B cell (primary cell): ENCODE data around the gene SH3GL3. TPM values are rescaled to one million over a fixed set of nuclear protein-coding genes. Genes with fewer than 3 reads are reported as not detected.

Experiments used
- ATAC-seq: fragments of 200-7000 bp; cut with Tn5 transposase; one replicate; pipeline ENCODE4 v1.10.0; 2021; ENCODE audit warnings: low read depth, mild to moderate bottlenecking, moderate number of reproducible peaks, moderate library complexity
- CTCF ChIA-PET: fragments of 350-600 bp; sonication (Branson Sonifier 250); formaldehyde crosslinking; loops from one replicate; lab custom pipeline; 2021; ENCODE audit warnings: antibody characterized with exemption, inconsistent platforms; lab: Charles Lee
- POLR2A ChIA-PET: fragments of 350-600 bp; sonication (Branson Sonifier 250); formaldehyde crosslinking; loops from one replicate; lab custom pipeline; 2021; ENCODE audit warnings: antibody characterized with exemption; lab: Charles Lee
- DNase-seq: peaks from one replicate; pipeline ENCODE4 v3.0.0; 2013
- H2AFZ ChIP-seq: 2 replicates; pipeline ENCODE4 v1.6.1; 2012; ENCODE audit warnings: mild to moderate bottlenecking, low read depth, low read length; ENCODE audit not compliant: insufficient read depth, poor library complexity, severe bottlenecking
- H3K27ac ChIP-seq, 2 donors: 1 replicate in 1 of 2; 2 replicates in 1 of 2; pipeline ENCODE4 v1.5.1; 2012 to 2013; ENCODE audit warnings: low read length in 2 of 2, mild to moderate bottlenecking in 2 of 2, moderate library complexity in 1 of 2
- H3K27me3 ChIP-seq, 4 experiments: fragments of 200-600 bp in 1 of 4; sonication (generic) in 1 of 4; replicated peaks in 1 of 4; 1 replicate in 2 of 4; 2 replicates in 2 of 4; pipeline versions ENCODE4 v1.6.1 to v1.7.0; 2013 to 2016; ENCODE audit warnings: low read length in 3 of 4, mild to moderate bottlenecking in 2 of 4, mixed read lengths in 1 of 4, moderate library complexity in 1 of 4; ENCODE audit not compliant: insufficient read depth in 4 of 4, control insufficient read depth in 3 of 4; ENCODE audit errors: control extremely low read depth in 1 of 4
- H3K36me3 ChIP-seq, 2 experiments: replicated peaks in 1 of 2; 1 replicate in 1 of 2; 2 replicates in 1 of 2; pipeline versions ENCODE4 v1.6.1 to v1.7.1; 2013; ENCODE audit warnings: low read length in 1 of 2; ENCODE audit not compliant: insufficient read depth in 2 of 2, control insufficient read depth in 1 of 2; ENCODE audit errors: control extremely low read depth in 1 of 2, extremely low read depth in 1 of 2
- H3K4me1 ChIP-seq, 2 donors: fragments of 200-600 bp in 1 of 2; sonication (generic) in 1 of 2; 1 replicate in 1 of 2; 2 replicates in 1 of 2; pipeline versions ENCODE4 v1.5.1 to v1.6.1; 2013 to 2017; ENCODE audit warnings: low read length in 2 of 2; ENCODE audit not compliant: control insufficient read depth in 2 of 2, insufficient read depth in 2 of 2
- H3K4me2 ChIP-seq: replicated peaks from 2 replicates; pipeline ENCODE3; 2012; ENCODE audit warnings: mild to moderate bottlenecking, low read depth, low read length; ENCODE audit not compliant: poor library complexity, severe bottlenecking
- H3K4me3 ChIP-seq, 5 experiments: fragments of 200-600 bp in 1 of 5; sonication (generic) in 1 of 5; 1 replicate in 3 of 5; 2 replicates in 2 of 5; pipeline versions ENCODE4 v1.5.1 to v1.7.0; 2011 to 2016; ENCODE audit warnings: low read length in 4 of 5, mild to moderate bottlenecking in 4 of 5, low read depth in 2 of 5, control low read depth in 1 of 5, moderate library complexity in 1 of 5; ENCODE audit not compliant: insufficient read depth in 1 of 5; ENCODE audit errors: control extremely low read depth in 1 of 5, extremely low read depth in 1 of 5
- H3K79me2 ChIP-seq: fragments of 200-600 bp; sonication (generic); one replicate; pipeline ENCODE4 v1.6.0; 2016; ENCODE audit warnings: low read length; ENCODE audit not compliant: control insufficient read depth, insufficient read depth
- H3K9ac ChIP-seq: fragments of 200-600 bp; sonication (generic); 2 replicates; pipeline ENCODE4 v1.6.1; 2017; ENCODE audit warnings: mild to moderate bottlenecking, low read length, moderate library complexity
- H3K9me3 ChIP-seq, 3 donors: one replicate each; pipeline versions ENCODE4 v1.6.1 to v1.7.1; 2013; ENCODE audit warnings: low read length in 2 of 3; ENCODE audit not compliant: control insufficient read depth in 2 of 3, insufficient read depth in 1 of 3; ENCODE audit errors: control extremely low read depth in 1 of 3
- H4K20me1 ChIP-seq: 2 replicates; pipeline ENCODE4 v1.6.0; 2012; ENCODE audit warnings: mild to moderate bottlenecking, low read length; ENCODE audit not compliant: insufficient read depth, control insufficient read depth, poor library complexity, severe bottlenecking
- H3K27ac Mint-ChIP-seq: one replicate; pipeline ENCODE4 v1.8.0; 2021; ENCODE audit warnings: mixed read lengths
- H3K27me3 Mint-ChIP-seq: one replicate; pipeline ENCODE4 v1.8.0; 2021; ENCODE audit warnings: mixed read lengths
- H3K4me1 Mint-ChIP-seq: one replicate; pipeline ENCODE4 v1.8.0; 2021; ENCODE audit warnings: mixed read lengths
- H3K4me3 Mint-ChIP-seq: one replicate; pipeline ENCODE4 v1.8.0; 2021; ENCODE audit warnings: mixed read lengths
- H3K9me3 Mint-ChIP-seq: one replicate; pipeline ENCODE4 v1.8.0; 2022; ENCODE audit warnings: mixed read lengths; ENCODE audit not compliant: insufficient read depth
- CTCF ChIP-seq: fragments of 200-600 bp; IDR thresholded peaks from one replicate; pipeline ENCODE4 v1.8.0; 2022; ENCODE audit warnings: antibody characterized with exemption, mild to moderate bottlenecking
- EZH2 ChIP-seq: IDR thresholded peaks from 2 replicates; pipeline ENCODE4 v1.6.1; 2012; ENCODE audit warnings: borderline replicate concordance, low read depth, mild to moderate bottlenecking, moderate library complexity, low read length; ENCODE audit not compliant: insufficient read depth, poor library complexity, severe bottlenecking
- WGBS: methylation state at CpG from one replicate; pipeline ENCODE4 v1.1.5; 2013; ENCODE audit warnings: missing lambda C conversion rate; ENCODE audit not compliant: insufficient coverage; 5-methylcytosine and 5-hydroxymethylcytosine counted together
- intact Hi-C: fragments of 100-400 bp; cut with micrococcal nuclease; formaldehyde crosslinking; loops from one replicate; pipeline ENCODE4 v1.10.0; 2022
- polyA plus RNA-seq: library from polyadenylated mRNA; depleted of rRNA; stranded (reverse); fragments of >200 nt; gene quantifications from 2 replicates; pipeline ENCODE4 v1.2.3, GENCODE V29; 2012
- total RNA-seq, 2 donors: library from RNA; stranded (reverse); fragments of 120-200 nt in 1 of 2; gene quantifications; 1 replicate in 1 of 2; 2 replicates in 1 of 2; pipeline versions ENCODE4 v1.2.3 to v1.2.4, GENCODE V29; 2013 to 2022

SH3GL3 gene
- total and polyA plus RNA-seq, 2 donors (not counting 1 experiment from before 2014, with no cell fraction given), result not detected

- peak; percentile 52 for TF ChIP-seq CTCF
- no peak for TF ChIP-seq EZH2
- DNase-seq (no peak), ATAC-seq (no peak)
- Histone ChIP-seq H3K9me3 (no peaks in the 10 kb centered on the region), H3K27me3 (no peaks in the 10 kb centered on the region), H3K4me1 (no peaks in the 10 kb centered on the region), H4K20me1 (no peaks in the 10 kb centered on the region), H3K4me2 (no peak overlapping the region), H2AFZ (no peak overlapping the region), H3K4me3 (no peak overlapping the region), H3K36me3 (no peaks in the 10 kb centered on the region), H3K27ac (no peak overlapping the region), H3K79me2 (no peaks in the 10 kb centered on the region), H3K9ac (no peak overlapping the region)
- Mint-ChIP-seq H3K27ac (no peak overlapping the region), H3K4me1 (peaks cover 2% of the 10 kb centered on the region), H3K4me3 (no peak overlapping the region), H3K9me3 (no peaks in the 10 kb centered on the region), H3K27me3 (peaks cover 5% of the 10 kb centered on the region)
- intact Hi-C loops, result loop anchor here (5.0 kb wide), 1 partner anchor 135 kb away; no protein-coding TSS in a partner anchor
- ChIA-PET CTCF (interaction anchor here (1.2 to 2.7 kb wide), 3 partner anchors 12 to 324 kb away, joined by 3 to 10 read pairs (median 4); no protein-coding TSS in a partner anchor), POLR2A (no interaction called here)
- WGBS, result 57% methylated on average over 4 of the region's 10 CpGs
Observed at GRCh38 chr15:83571820-83572707, 124.9 kb downstream of the SH3GL3 start.

GRCh38 chr15:83574345-83574744, 127.2 kb downstream of the SH3GL3 start:
- H3K4me3 ChIP-seq, result no peak overlapping the region
- Mint-ChIP-seq H3K4me1 (no peaks in the 10 kb centered on the region), H3K4me3 (no peak overlapping the region), H3K9me3 (no peaks in the 10 kb centered on the region), H3K27me3 (peaks cover 5% of the 10 kb centered on the region), H3K27ac (no peak overlapping the region)
- H3K79me2 ChIP-seq, result no peaks in the 10 kb centered on the region
- 93% methylated on average over 3 of the region's 3 CpGs for WGBS
- no peak for TF ChIP-seq EZH2
- ChIA-PET CTCF (interaction anchor here (1.3 to 2.7 kb wide), 3 partner anchors 9 to 14 kb away, joined by 3 to 10 read pairs (median 6); no protein-coding TSS in a partner anchor), POLR2A (no interaction called here)
- intact Hi-C loops, result loop anchor here (5.0 kb wide), 1 partner anchor 137 kb away; no protein-coding TSS in a partner anchor
- H3K36me3 ChIP-seq, result no peaks in the 10 kb centered on the region
- H3K4me2 ChIP-seq, result no peak overlapping the region
- H3K9ac ChIP-seq, result no peak overlapping the region
- H3K9me3 ChIP-seq, result peaks cover 0 to 6% (median 0%) of the 10 kb centered on the region in 3 donors
- H3K27me3 ChIP-seq, result no peaks in the 10 kb centered on the region
- H4K20me1 ChIP-seq, result no peaks in the 10 kb centered on the region
- ATAC-seq, result no peak
- H3K27ac ChIP-seq, result no peak overlapping the region
- no peaks in the 10 kb centered on the region for H3K4me1 ChIP-seq
- no peak overlapping the region for H2AFZ ChIP-seq
- no peak for DNase-seq
